DMS53 (cell line): ENCODE data around the gene RBL2.
"Not testable (repeated sequence)": the region's sequence is repeated elsewhere in the genome, so short reads cannot be mapped to it uniquely, and the experiment has no call there.

ENCODE experiments used
- DNase-seq: peaks from one replicate; lab custom pipeline; 2025; lab: John Stamatoyannopoulos, UW

RBL2 gene, protein sequence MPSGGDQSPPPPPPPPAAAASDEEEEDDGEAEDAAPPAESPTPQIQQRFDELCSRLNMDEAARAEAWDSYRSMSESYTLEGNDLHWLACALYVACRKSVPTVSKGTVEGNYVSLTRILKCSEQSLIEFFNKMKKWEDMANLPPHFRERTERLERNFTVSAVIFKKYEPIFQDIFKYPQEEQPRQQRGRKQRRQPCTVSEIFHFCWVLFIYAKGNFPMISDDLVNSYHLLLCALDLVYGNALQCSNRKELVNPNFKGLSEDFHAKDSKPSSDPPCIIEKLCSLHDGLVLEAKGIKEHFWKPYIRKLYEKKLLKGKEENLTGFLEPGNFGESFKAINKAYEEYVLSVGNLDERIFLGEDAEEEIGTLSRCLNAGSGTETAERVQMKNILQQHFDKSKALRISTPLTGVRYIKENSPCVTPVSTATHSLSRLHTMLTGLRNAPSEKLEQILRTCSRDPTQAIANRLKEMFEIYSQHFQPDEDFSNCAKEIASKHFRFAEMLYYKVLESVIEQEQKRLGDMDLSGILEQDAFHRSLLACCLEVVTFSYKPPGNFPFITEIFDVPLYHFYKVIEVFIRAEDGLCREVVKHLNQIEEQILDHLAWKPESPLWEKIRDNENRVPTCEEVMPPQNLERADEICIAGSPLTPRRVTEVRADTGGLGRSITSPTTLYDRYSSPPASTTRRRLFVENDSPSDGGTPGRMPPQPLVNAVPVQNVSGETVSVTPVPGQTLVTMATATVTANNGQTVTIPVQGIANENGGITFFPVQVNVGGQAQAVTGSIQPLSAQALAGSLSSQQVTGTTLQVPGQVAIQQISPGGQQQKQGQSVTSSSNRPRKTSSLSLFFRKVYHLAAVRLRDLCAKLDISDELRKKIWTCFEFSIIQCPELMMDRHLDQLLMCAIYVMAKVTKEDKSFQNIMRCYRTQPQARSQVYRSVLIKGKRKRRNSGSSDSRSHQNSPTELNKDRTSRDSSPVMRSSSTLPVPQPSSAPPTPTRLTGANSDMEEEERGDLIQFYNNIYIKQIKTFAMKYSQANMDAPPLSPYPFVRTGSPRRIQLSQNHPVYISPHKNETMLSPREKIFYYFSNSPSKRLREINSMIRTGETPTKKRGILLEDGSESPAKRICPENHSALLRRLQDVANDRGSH

DNA sequence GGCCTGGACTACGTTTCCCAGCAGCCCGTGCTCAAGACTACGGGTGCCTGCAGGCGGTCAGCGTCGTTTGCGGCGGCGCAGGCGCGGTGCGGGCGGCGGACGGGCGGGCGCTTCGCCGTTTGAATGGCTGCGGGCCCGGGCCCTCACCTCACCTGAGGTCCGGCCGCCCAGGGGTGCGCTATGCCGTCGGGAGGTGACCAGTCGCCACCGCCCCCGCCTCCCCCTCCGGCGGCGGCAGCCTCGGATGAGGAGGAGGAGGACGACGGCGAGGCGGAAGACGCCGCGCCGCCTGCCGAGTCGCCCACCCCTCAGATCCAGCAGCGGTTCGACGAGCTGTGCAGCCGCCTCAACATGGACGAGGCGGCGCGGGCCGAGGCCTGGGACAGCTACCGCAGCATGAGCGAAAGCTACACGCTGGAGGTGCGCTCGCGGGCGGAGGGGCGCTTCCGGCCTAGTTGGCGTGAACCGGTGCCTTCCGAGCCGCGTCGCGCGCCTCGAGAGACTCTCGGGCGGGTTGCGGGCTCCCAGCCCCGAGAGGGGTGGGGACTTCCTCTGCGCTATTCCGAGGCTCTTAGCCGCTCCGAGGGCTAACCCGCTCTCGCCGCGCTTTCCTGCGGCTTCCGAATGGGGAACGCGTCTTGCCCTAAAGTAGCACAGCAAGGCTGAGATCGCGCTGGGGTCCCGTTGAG, at the start of gene RBL2:
Gene RBL2, plus strand, starts transcription at position 95 of the 689 bp plus-strand sequence. Its CDS starts 86 bp downstream, at position 181.
- DNase-seq = peak; percentile 91

DNA sequence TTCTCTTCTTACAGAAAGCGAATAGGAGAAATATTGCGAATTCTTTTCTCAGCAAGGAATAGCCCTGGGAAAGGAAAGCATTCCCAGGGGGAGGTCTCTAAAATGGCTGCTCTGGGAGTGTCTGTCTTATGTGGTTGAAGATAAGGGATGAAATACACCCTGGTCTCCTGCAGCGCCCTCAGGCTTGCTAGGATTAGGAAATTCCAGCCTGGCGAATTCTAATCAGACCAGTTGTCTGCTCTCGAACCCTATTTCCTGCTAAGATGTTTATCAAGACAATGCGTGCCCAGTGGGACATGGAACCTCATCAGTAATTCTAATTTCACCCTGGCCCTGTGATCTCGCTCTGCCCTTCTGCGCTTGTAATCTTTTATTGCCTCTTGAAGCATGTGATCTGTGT, 49.7 kb upstream of the RBL2 start:
- DNase-seq = not testable (repeated sequence)

DNA sequence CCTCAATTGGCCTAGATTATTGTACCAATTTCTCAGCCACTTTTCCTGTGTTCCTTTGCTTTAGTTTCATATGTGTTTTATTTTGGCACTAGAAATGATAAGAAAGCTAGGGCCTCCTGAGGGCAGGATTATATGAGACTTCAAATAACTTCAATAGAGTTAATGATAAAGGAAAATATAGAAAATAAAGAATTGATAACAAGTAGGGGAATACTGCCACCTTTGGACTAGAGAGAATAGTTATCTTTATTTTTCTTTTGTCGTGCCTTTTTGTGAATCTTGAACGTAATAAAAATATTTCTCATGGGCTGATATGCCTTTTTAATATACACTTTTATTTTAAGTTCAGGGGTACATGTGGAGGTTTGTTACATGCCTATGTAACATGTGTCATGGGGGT, 29.3 kb upstream of the RBL2 start:
- peak; percentile 8 for DNase-seq

DNA sequence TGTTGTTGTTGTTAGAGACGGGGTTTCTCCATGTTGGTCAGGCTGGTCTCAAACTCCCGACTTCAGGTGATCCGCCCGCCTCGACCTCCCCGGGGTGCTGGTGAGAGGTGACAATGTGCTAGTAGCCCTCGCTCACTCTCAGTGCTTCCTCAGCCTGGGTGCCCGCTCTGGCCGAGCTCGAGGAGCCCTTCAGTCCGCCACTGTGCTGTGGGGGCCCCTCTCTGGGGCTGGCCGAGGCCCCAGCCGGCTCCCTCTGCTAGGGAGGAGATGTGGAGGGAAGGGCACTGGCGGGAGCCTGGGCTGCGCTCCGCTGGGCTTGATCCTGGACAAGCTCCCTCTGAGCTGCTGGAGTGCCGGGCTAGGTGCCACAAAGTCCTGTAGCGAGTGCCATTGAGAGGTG, 21.7 kb upstream of the RBL2 start:
- DNase-seq = no peak

DNA sequence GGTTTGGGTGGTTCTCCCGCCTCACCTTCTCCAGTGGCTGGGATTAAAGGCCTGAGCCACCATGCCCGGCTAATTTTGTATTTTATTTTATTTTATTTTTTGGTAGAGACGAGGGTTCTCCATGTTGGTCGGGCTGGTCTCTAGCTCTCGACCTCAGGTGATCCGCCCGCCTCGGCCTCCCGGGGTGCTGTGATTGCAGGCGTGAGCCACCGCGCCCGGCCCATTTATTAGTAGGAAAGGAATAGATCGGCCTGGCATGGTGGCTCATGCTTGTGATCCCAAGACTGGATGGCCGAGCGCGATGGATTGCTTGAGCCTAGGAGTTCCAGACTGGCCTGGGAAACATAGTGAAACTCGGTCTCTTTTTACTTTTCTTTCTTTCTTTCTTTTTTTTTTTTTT, 20.4 kb upstream of the RBL2 start:
- DNase-seq = no peak

DNA sequence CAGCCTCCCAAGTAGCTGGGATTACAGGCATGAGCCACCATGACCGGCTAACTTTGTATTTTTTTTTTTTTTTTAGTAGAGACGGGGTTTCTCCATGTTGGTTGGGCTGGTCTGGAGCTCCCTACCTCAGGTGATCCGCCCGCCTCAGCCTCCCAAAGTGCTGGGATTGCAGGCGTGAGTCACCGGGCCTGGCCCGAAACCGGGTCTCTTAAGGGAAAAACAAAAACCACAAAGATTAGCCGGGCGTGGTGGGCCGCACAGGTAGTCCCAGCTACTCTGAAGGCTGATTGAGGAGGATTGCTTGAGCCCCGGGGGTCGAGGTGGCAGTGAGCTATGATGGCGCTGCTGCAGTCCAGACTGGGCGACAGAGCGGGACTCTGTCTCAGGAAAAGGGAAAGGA, 19.9 kb upstream of the RBL2 start:
- DNase-seq = no peak

DNA sequence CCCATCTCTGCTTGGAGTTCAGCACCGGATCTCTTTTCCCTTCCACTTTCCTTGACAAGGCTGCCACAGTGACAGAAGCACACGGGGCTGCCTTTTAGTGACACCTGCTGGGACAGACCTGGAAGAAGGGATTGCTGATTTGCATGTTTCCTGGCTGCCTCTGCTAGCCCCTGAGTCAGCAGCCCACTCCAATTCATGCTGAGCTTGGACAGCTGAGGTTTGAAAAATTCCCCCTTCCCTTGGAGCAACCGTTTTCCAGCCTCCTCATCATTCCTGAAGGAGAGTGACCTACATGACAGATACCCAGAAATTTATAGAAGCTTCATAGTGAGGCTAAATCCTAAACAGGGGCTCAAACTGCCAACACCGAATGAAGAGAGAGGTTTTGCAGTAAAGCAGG, 18.8 kb upstream of the RBL2 start:
- peak; percentile 78 for DNase-seq

DNA sequence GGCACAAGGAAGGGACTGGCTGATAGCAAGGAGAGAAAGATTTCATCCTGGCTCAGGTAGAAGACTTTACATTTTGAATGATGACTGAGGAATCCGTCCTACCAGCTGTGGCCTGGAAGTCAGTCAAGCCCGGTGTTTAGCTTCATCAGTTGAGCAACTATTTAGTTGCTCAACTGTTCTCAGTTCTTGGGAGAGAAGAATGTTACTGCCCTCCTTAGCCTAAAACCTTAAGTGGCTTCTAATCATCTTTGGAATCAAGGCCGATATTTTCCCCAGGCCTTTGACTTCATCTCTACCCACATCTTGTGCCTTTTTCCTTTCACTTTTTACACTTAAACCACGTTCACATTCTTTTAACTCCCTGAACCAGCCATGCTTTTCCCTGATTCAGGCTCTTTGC, 17.3 kb upstream of the RBL2 start:
- no peak for DNase-seq

DNA sequence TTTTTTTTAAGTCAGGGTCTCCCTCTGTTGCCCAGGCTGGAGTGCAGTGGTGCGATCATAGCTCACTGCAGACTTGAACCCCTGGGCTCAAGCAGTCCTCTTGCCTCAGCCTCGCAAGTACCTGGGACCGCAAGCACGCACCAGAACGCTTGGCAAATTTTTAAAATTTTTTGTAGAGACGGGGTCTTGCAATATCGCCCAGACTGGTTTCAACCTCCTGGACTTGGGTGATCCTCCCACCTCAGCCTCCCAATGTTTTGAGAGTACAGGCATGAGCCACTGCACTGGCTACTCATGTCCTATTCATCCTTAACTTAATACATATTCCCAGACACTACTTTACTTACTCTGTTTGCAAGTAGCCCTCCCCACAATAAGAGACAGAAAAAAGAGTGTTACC, 16.3 kb upstream of the RBL2 start:
- no peak for DNase-seq

DNA sequence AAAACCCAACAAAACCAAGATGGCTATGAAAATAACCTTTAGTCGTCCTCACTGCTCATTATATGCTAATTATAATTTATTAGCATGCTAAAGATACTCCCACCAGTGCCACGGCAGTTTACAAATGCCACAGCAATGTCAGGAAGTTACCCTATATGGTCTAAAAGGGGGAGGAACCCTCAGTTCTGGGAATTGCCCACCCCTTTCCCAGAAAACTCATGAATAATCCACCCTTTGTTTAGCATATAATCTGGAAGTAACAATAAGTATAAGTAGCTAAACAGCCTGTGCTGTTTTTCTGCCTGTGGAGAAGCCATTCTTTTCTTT, 14.9 kb upstream of the RBL2 start:
- not testable (repeated sequence) for DNase-seq

DNA sequence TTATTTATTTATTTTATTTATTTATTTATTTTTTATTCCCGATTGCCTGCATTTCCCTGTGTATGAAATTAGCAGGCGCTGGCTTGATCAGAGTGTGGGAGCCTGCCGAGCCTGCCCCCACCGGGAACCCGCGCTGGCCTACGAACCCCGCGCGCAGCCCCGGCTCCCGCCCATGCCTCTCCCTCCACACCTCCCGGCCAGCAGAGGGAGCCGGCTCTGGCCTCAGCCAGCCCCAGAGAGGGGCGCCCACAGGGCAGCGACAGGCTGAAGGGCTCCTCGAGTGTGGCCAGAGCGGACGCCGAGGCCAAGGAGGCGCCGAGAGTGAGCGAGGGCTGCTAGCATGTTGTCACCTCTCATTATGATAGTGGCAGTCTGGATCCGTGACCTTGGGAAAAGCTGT, 13.0 kb upstream of the RBL2 start:
- DNase-seq = no peak

DNA sequence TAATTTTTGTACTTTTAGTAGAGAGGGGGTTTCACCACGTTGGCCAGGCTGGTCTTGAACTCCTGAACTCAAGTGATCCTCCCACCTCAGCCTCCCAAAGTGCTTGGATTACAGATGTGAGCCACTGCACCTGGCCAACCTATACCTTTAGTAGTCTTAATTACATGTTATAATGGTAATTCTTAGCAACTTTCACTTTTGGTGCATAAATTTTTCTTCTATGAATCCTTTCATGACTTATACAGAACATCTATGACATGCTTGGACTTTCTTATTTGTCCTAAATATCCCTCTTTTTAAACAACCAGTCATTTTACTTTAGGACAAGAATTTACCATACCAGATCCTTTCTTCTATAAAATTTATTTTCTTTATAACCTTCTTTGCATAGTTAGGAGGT, 10.3 kb upstream of the RBL2 start:
- DNase-seq = peak; percentile 36

DNA sequence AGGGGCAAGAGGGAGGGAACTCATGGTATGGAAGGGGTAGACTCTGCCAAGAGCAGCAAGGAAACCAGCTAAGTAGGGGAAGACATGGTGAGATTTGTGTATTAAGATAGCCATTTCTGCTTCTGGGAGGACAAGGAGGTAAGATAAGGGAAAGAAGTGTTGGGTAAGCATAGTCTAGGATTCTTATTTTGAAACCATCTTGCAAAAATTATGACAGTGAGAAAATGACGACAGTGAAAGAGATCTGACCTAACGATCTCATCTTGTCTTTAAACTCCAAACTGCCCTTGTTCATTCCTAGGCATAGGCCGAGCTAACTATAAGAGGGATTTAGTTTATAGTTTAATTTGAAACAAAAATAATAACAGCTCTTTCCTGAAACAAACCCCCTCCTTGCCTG, 5.6 kb upstream of the RBL2 start:
- DNase-seq = no peak

DNA sequence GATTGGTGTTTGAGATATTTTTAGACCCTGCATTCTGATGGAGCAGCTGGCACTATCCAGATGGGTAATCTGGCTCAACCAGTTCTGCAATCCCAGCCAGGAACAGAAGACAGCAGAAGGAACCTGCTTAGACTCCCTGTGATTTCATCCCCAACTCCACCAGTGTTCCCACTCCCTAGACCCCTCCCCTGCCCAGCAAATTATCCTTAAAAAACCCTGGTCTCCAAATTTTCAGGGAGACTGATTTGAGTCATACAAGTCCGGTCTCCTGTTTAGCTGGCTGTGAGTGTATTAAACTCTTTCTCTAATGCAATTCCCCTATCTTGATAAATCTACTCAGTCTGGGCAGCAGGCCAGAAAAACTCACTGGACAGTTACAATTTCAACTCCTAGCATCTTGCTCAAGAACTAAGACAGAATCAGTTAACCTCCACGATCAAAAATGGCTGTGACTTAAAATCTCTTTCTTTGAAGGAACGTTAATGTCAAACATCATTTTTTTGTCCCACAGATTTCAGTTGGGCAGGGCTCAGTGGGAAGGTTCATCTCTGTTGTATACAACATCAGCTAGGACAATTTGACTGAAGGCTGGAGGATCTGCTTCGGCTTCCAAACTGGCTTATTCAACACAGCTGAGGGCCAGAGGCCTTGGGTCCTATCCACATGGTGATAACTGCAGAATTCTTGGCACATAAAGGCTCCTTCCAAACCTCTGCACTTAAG, 4.9 kb upstream of the RBL2 start:
- DNase-seq = peak; percentile 61

DNA sequence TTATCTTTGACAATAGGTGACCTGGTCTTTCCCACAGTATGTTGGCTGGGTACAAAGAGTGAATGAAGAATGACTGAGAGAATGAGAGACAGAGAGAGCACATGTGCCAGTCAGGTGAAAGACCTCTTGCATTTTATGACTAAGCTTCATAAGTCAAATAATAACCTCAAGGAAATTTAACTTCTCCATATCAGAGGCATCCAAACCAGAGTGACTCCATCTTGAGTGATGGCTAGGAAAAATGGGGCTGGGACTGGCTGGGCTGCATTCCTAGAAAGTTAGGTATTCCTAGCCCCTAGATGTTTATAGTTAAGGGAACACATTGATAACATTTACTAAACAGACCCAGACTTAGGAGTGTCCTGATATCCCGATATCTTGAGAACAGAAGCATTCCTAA, 3.9 kb upstream of the RBL2 start:
- DNase-seq = no peak

DNA sequence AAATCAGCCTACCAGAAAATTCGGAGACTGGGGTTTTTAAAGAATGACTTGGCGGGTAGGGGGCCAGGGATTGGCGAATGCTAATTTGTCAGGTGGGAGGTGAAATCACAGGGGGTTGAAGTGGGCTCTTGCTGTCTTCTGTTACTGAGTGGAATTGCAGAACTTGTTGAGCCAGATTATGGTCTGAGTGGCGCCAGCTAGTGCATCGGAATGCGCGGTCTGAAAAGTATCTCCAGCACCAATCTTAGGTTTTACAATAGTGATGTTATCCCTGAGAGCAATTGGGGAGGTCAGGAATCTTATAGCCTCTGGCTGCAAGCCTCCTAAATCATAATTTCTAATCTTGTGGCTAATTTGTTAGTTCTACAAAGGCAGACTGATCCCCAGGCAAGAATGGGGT, 762 bp upstream of the RBL2 start:
- peak; percentile 34 for DNase-seq

DNA sequence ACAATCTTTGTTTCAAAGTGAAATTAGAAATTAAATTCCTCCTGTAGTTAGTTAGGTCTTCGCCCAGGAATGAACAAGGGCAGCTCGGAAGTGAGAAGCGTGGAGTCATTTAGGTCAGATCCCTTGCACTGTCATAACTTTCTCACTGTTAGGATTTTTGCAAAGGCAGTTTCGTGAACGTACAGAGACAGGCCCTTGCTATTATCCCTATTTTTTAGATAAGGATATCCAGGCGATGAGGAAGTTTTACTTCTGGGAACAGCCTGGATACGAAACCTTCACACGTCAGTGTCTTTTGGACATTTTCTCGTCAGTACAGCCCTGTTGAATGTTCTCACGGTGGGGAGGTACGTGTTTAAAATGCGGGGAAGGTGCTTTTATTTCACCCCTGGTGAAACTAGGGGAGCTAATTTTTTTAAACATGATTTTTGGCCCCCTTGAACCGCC, 318 bp upstream of the RBL2 start:
- no peak for DNase-seq

DNA sequence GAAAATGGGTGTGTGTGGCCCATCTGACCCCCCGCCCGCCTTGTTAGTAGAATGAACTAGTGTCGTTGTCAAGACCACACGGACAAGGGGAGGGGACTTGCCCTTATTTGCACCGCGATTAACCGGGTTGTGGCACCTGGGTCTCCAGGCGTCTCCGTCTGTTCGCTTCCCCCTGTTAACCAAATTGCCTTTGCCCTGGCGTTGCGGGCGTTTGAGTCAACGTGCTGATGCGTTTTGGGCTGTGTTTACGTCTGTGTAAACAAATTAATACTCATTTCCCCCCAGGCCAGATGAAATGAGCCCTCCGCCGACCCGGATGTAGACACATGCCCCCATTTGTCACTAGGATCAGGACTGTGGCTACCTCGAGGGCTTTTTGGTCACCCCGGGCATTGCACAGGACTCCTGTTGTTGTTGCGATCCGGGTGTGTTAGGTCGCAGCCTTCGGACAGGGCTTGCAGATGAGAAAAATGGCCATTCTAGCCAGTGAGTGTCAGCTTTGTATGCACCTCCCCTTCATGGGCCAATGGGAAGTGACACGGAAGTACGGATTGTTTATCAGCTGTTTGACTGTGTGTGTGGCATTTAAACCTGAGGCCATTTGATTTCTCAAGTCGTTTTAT, 906 bp downstream of the RBL2 start:
- peak; percentile 93 for DNase-seq

DNA sequence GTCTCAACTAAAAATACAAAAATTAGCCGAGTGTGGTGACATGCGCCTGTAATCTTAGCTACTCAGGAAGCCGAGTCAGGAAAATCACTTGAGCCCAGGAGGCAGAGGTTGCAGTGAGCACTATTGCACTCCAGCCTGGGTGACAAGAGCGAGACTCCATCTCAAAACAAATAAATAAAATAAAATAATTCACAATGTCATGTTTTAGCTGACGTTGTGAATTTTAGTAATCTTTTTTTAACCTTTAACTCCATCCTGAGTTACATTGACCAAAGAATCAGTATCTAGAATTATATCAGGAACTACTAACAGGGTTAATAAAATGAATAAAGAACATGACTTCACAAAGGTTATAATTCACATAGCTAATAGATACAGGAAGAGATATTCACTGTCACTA, 5.9 kb downstream of the RBL2 start:
- DNase-seq = no peak

DNA sequence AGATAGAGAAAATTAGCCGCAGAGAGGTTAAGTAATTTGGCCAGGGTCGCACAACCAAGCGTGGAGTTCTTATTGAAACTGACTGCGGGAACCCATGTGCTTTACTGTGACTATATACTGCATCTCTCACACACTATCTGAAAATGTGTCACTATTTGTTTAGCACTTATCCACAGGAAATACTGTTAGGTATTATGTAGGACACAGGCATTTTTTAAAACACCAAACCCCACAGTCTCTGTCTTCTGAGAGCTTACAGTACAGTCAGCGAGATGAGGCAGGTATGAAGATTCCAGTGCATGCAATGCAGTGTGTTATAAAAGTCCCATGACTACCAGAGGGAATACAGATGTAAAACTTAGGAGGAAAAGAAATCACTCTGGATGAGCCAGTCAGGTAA, 11.3 kb downstream of the RBL2 start:
- peak; percentile 85 for DNase-seq

DNA sequence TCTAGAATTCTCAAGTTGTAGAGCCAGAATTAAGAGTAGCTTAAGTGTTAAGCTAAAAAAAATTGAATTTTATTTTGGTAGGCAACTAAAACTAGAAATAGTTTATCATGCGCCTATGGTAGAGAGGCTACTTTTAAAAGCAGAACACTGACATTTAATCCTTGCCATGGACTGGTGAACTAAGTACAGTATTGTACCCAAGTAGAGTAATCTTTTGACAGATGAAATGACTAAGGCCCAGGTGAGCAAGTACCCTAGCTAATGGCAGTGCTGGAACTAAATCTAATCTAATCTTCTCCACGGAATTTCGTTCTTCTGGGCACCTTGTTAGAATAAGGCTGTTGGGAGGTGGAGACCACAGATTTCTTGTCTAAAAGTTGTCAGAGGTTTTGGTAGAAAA, 11.8 kb downstream of the RBL2 start:
- peak; percentile 13 for DNase-seq
